Measurements from ENCODE around the gene CHST8.

Gene CHST8

GRCh38 chr19:33706631-33707030, 84.9 kb downstream of the CHST8 start:
- H3K4me3 ChIP-seq (ENCODE audit: low read depth in 1 of 2, low read length in 2 of 2) = no peak overlapping the region
- no peak overlapping the region for H3K27ac ChIP-seq (ENCODE audit: low read depth, low read length)
- no peaks in the 10 kb centered on the region for H3K36me3 ChIP-seq (ENCODE audit: insufficient read depth, low read length)
- no peaks in the 10 kb centered on the region for H3K4me1 ChIP-seq (ENCODE audit: insufficient read depth, low read length)
- no peaks in the 10 kb centered on the region for H3K9me3 ChIP-seq (ENCODE audit: low read length)
- no peaks in the 10 kb centered on the region for H3K27me3 ChIP-seq (ENCODE audit: control insufficient read depth in 1 of 2, insufficient read depth in 2 of 2, low read length in 2 of 2)
- no peak overlapping the region for H3K9ac ChIP-seq (ENCODE audit: low read length)

GRCh38 chr19:33712268-33712667, 90.5 kb downstream of the CHST8 start:
- Histone ChIP-seq H3K9me3 (ENCODE audit: low read length) (no peaks in the 10 kb centered on the region), H3K9ac (ENCODE audit: low read length) (no peak overlapping the region), H3K27ac (ENCODE audit: low read depth, low read length) (no peak overlapping the region), H3K27me3 (ENCODE audit: control insufficient read depth in 1 of 2, insufficient read depth in 2 of 2, low read length in 2 of 2) (no peaks in the 10 kb centered on the region), H3K36me3 (ENCODE audit: insufficient read depth, low read length) (no peaks in the 10 kb centered on the region), H3K4me3 (ENCODE audit: low read depth in 1 of 2, low read length in 2 of 2) (no peak overlapping the region), H3K4me1 (ENCODE audit: insufficient read depth, low read length) (no peaks in the 10 kb centered on the region)

DNA sequence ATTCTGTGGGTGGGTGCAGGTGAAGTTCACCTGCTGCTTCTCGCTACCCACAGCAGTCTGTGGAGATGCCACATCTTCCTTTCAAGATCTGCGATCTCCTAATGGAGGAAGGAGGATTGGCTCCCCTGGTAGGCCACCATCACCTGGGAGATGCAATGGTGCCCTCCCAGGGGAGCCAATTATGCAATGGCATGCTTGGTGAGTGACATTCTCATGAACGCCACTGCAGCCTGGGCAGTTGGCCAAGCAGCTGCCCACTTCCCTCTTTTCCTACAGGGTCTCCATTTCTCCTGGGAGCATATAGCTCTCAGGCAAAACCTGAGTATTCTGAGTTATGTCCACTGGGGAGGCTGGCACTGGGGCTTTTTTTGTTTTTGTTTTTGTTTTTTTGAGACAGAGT, 91.4 kb downstream of the CHST8 start:
- Histone ChIP-seq H3K27me3 (ENCODE audit: control insufficient read depth in 1 of 2, insufficient read depth in 2 of 2, low read length in 2 of 2) (no peaks in the 10 kb centered on the region), H3K9me3 (ENCODE audit: low read length) (no peaks in the 10 kb centered on the region), H3K4me3 (ENCODE audit: low read depth in 1 of 2, low read length in 2 of 2) (no peak overlapping the region), H3K36me3 (ENCODE audit: insufficient read depth, low read length) (no peaks in the 10 kb centered on the region), H3K9ac (ENCODE audit: low read length) (no peak overlapping the region), H3K4me1 (ENCODE audit: insufficient read depth, low read length) (no peaks in the 10 kb centered on the region), H3K27ac (ENCODE audit: low read depth, low read length) (no peak overlapping the region)

DNA sequence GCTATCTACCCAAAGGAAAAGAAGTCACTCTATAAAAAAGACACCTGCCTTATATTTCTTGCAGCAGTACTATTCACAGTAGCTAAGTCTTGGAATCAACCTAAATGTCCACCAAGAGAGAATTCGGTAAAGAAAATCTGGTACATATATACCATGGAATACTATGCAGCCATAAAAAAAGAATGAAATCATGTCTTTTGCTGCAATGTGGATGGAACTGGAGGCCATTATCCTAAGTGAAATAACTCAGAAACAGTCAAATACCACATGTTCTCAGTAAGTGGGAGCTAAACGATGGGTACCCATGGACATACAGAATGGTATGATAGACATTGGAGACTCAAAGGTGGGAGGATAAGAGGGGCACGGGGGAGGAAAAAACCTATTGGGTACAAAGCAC, 92.4 kb downstream of the CHST8 start:
- H3K36me3 ChIP-seq (ENCODE audit: insufficient read depth, low read length) = no peaks in the 10 kb centered on the region

GRCh38 chr19:33715462-33715861, 93.7 kb downstream of the CHST8 start:
- H3K4me1 ChIP-seq (ENCODE audit: insufficient read depth, low read length) = no peaks in the 10 kb centered on the region
- H3K36me3 ChIP-seq (ENCODE audit: insufficient read depth, low read length) = no peaks in the 10 kb centered on the region
- no peak overlapping the region for H3K9ac ChIP-seq (ENCODE audit: low read length)
- no peaks in the 10 kb centered on the region for H3K9me3 ChIP-seq (ENCODE audit: low read length)
- H3K27me3 ChIP-seq (ENCODE audit: control insufficient read depth in 1 of 2, insufficient read depth in 2 of 2, low read length in 2 of 2) = no peaks in the 10 kb centered on the region
- H3K4me3 ChIP-seq (ENCODE audit: low read depth in 1 of 2, low read length in 2 of 2) = no peak overlapping the region
- no peak overlapping the region for H3K27ac ChIP-seq (ENCODE audit: low read depth, low read length)

More for the DNA sequence above, 92.4 kb downstream of the CHST8 start:
- Histone ChIP-seq H3K4me1 (ENCODE audit: insufficient read depth, low read length) (no peaks in the 10 kb centered on the region), H3K9me3 (ENCODE audit: low read length) (no peaks in the 10 kb centered on the region), H3K4me3 (ENCODE audit: low read depth in 1 of 2, low read length in 2 of 2) (no peak overlapping the region), H3K27ac (ENCODE audit: low read depth, low read length) (no peak overlapping the region), H3K27me3 (ENCODE audit: control insufficient read depth in 1 of 2, insufficient read depth in 2 of 2, low read length in 2 of 2) (no peaks in the 10 kb centered on the region), H3K9ac (ENCODE audit: low read length) (no peak overlapping the region)

GRCh38 chr19:33717878-33718277, 96.1 kb downstream of the CHST8 start:
- H3K27me3 ChIP-seq (ENCODE audit: control insufficient read depth in 1 of 2, insufficient read depth in 2 of 2, low read length in 2 of 2) = no peaks in the 10 kb centered on the region
- H3K36me3 ChIP-seq (ENCODE audit: insufficient read depth, low read length) = no peaks in the 10 kb centered on the region

DNA sequence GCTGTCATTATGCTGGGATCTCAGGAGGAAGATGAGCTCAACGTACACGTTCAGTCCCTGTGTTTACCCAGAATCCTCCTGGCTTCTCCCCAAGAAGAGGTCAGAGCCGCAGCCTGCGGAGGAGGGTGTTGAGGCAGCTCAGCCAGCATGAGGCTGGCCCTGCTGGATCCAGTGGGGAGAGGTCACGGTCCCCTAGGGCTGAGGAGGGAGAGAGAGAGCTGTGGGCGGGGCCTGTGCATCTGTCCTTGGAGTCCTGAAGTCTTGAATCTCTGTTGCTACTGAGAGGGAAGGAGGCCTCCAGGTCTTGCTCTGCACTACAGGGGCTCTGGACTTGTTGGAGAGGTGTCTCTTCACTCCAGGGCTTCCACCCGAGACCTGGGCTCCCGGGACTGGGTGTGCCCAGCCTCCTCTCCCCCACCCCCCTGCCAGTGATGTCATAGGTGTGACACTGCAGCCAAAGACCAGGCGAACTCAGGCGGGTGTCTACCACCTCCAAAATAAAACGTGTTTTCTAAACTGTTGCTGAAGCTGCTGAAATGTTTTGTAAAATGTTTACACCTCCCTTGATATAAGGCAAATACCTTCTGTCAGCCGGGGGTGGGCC, 97.0 kb downstream of the CHST8 start:
- no peak overlapping the region for H3K4me3 ChIP-seq (ENCODE audit: low read depth in 1 of 2, low read length in 2 of 2)
- no peak overlapping the region for H3K9ac ChIP-seq (ENCODE audit: low read length)
- no peaks in the 10 kb centered on the region for H3K4me1 ChIP-seq (ENCODE audit: insufficient read depth, low read length)
- H3K27me3 ChIP-seq (ENCODE audit: control insufficient read depth in 1 of 2, insufficient read depth in 2 of 2, low read length in 2 of 2) = no peaks in the 10 kb centered on the region
- no peaks in the 10 kb centered on the region for H3K36me3 ChIP-seq (ENCODE audit: insufficient read depth, low read length)
- no peak overlapping the region for H3K27ac ChIP-seq (ENCODE audit: low read depth, low read length)
- H3K9me3 ChIP-seq (ENCODE audit: low read length) = no peaks in the 10 kb centered on the region

More at GRCh38 chr19:33717878-33718277, 96.1 kb downstream of the CHST8 start:
- Histone ChIP-seq H3K9me3 (ENCODE audit: low read length) (no peaks in the 10 kb centered on the region), H3K9ac (ENCODE audit: low read length) (no peak overlapping the region), H3K27ac (ENCODE audit: low read depth, low read length) (no peak overlapping the region), H3K4me3 (ENCODE audit: low read depth in 1 of 2, low read length in 2 of 2) (no peak overlapping the region), H3K4me1 (ENCODE audit: insufficient read depth, low read length) (no peaks in the 10 kb centered on the region)

DNA sequence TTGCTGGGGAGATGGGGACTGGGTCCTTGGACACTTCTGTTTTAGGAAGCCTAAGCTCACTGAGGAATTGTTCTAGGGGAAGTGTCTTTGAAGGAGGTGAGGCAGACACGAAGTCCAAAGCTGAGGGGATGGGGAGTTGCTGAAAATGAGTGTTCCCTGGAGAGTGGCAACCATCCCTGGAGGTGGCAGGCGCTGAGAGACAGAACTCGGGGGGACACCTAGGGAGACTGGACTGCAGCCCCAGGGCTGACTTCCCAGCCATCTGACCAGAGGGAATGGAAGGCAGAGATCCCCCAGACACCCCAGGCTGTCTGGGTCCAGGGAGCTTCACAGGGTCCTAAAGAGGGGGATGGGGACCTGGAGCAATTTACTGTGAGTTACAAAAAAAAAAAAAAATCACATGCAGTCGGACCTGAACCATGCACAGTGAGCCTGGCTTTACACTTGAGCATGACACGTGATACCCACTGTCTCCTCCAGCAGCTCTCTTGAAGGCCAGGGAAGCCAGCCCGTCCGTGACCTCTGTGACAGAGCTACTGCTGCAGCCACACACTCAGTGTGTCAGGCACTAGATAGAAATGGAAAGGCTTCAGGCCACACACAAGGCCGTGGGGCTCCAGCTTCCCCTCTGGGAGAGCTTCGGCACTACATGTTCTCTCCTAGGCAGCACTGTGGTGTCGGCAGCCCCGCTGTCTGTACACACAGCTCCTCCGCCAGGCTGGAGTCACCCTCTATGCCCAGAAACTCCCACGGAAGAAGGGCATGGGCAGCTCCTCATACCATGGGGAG, 97.8 kb downstream of the CHST8 start:
- no peaks in the 10 kb centered on the region for H3K4me1 ChIP-seq (ENCODE audit: insufficient read depth, low read length)
- no peaks in the 10 kb centered on the region for H3K9me3 ChIP-seq (ENCODE audit: low read length)
- H3K27ac ChIP-seq (ENCODE audit: low read depth, low read length) = no peak overlapping the region
- H3K9ac ChIP-seq (ENCODE audit: low read length) = no peak overlapping the region
- peaks cover 0 to 2% of the 10 kb centered on the region in 2 donors for H3K27me3 ChIP-seq (ENCODE audit: control insufficient read depth in 1 of 2, insufficient read depth in 2 of 2, low read length in 2 of 2)
- H3K4me3 ChIP-seq (ENCODE audit: low read depth in 1 of 2, low read length in 2 of 2) = no peak overlapping the region
- H3K36me3 ChIP-seq (ENCODE audit: insufficient read depth, low read length) = no peaks in the 10 kb centered on the region

GRCh38 chr19:33720155-33720493, 98.4 kb downstream of the CHST8 start:
- H3K27ac ChIP-seq (ENCODE audit: low read depth, low read length) = no peak overlapping the region
- H3K27me3 ChIP-seq (ENCODE audit: control insufficient read depth in 1 of 2, insufficient read depth in 2 of 2, low read length in 2 of 2) = peaks cover 0 to 5% of the 10 kb centered on the region in 2 donors
- no peaks in the 10 kb centered on the region for H3K36me3 ChIP-seq (ENCODE audit: insufficient read depth, low read length)
- H3K9me3 ChIP-seq (ENCODE audit: low read length) = no peaks in the 10 kb centered on the region
- H3K9ac ChIP-seq (ENCODE audit: low read length) = no peak overlapping the region
- no peaks in the 10 kb centered on the region for H3K4me1 ChIP-seq (ENCODE audit: insufficient read depth, low read length)
- no peak overlapping the region for H3K4me3 ChIP-seq (ENCODE audit: low read depth in 1 of 2, low read length in 2 of 2)

- Histone ChIP-seq H3K4me3 (ENCODE audit: low read depth in 1 of 2, low read length in 2 of 2) (no peak overlapping the region), H3K9ac (ENCODE audit: low read length) (no peak overlapping the region), H3K9me3 (ENCODE audit: low read length) (no peaks in the 10 kb centered on the region), H3K36me3 (ENCODE audit: insufficient read depth, low read length) (no peaks in the 10 kb centered on the region), H3K4me1 (ENCODE audit: insufficient read depth, low read length) (no peaks in the 10 kb centered on the region), H3K27me3 (ENCODE audit: control insufficient read depth in 1 of 2, insufficient read depth in 2 of 2, low read length in 2 of 2) (peaks cover 0 to 5% of the 10 kb centered on the region in 2 donors), H3K27ac (ENCODE audit: low read depth, low read length) (no peak overlapping the region)
These were observed 99.2 kb downstream of the CHST8 start for GRCh38 chr19:33720691-33721682.

DNA sequence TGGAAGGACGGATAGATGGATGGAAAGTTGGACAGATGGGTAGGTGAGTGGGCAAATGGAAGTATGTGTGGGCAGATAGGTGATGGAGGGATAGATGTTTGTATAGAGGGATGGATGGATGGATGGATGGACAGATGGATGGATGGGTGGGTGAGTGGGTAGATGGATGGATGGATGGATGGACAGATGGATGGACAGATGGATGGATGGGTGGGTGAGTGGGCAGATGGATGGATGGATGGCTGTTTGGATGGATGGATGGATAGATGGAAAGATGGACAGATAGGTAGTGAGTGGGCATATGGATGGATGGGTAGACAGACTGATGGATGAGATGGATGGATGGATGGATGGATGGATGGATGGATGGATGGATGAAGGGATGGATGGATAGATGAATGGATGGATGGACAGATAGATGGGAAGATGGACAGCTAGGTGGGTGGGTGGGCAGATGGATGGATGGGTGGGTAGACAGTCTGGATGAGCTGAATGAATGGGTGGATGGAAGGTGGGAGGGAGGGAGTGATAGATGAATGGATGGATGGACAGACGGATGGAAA, 100.1 kb downstream of the CHST8 start:
- Histone ChIP-seq H3K36me3 (ENCODE audit: insufficient read depth, low read length) (no peaks in the 10 kb centered on the region), H3K9me3 (ENCODE audit: low read length) (no peaks in the 10 kb centered on the region), H3K9ac (ENCODE audit: low read length) (no peak overlapping the region), H3K4me1 (ENCODE audit: insufficient read depth, low read length) (no peaks in the 10 kb centered on the region), H3K4me3 (ENCODE audit: low read depth in 1 of 2, low read length in 2 of 2) (no peak overlapping the region), H3K27me3 (ENCODE audit: control insufficient read depth in 1 of 2, insufficient read depth in 2 of 2, low read length in 2 of 2) (peaks cover 0 to 5% of the 10 kb centered on the region in 2 donors), H3K27ac (ENCODE audit: low read depth, low read length) (no peak overlapping the region)
